AG04450 (cell line): Measurements from ENCODE around the gene PACRG. TPM values are rescaled to one million over a fixed set of nuclear protein-coding genes. Genes with fewer than 3 reads are reported as not detected.

ENCODE experiments used
- CTCF ChIA-PET: fragments of 300-600, 350-600 bp; formaldehyde crosslinking; extraction: SDS; loops from one replicate; lab custom pipeline; 2022; ENCODE audit warnings: antibody characterized with exemption, inconsistent platforms; lab: Charles Lee
- POLR2A ChIA-PET: fragments of 350-600 bp; formaldehyde crosslinking; extraction: SDS; loops from one replicate; lab custom pipeline; 2021; ENCODE audit warnings: antibody characterized with exemption, inconsistent platforms; lab: Yijun Ruan, JAX
- DNase-seq: peaks from one replicate; pipeline ENCODE4 v3.0.0-alpha.2; 2011; ENCODE audit warnings: low read depth, low spot score
- H3K27ac ChIP-seq: one replicate; pipeline ENCODE4 v1.5.1; 2012; ENCODE audit warnings: low read depth, low read length, control low read depth
- H3K27me3 ChIP-seq: one replicate; pipeline ENCODE4 v1.6.0; 2012; ENCODE audit warnings: low read length; ENCODE audit not compliant: control insufficient read depth, insufficient read depth
- H3K4me3 ChIP-seq: 2 replicates; pipeline ENCODE4 v1.5.1; 2011; ENCODE audit warnings: mild to moderate bottlenecking, low read depth, low read length, control low read depth
- H3K9me3 ChIP-seq: 2 replicates; pipeline ENCODE4 v1.5.1; 2012; ENCODE audit warnings: low read length; ENCODE audit not compliant: control insufficient read depth, insufficient read depth
- CTCF ChIP-seq: IDR thresholded peaks from 2 replicates; pipeline ENCODE4 v1.5.1; 2011; ENCODE audit warnings: low read depth, low read length, control low read depth, inconsistent platforms
- polyA plus RNA-seq: library from polyadenylated mRNA; depleted of rRNA; stranded (reverse); fragments of >200 nt; gene quantifications from 2 replicates; pipeline ENCODE4 v1.2.3, GENCODE V29; 2011

The PACRG gene
- polyA plus RNA-seq, 1 experiment: not detected

- POLR2A ChIA-PET: no interaction called here
- H3K27ac ChIP-seq: no peak overlapping the region
- no peak for TF ChIP-seq CTCF
- H3K4me3 ChIP-seq: no peak overlapping the region
- no peaks in the 10 kb centered on the region for H3K27me3 ChIP-seq
- DNase-seq: no peak
- CTCF ChIA-PET: no interaction called here
- peaks cover 38% of the 10 kb centered on the region for H3K9me3 ChIP-seq
These were observed 526.6 kb downstream of the PACRG start for GRCh38 chr6:163254341-163254835.

DNA sequence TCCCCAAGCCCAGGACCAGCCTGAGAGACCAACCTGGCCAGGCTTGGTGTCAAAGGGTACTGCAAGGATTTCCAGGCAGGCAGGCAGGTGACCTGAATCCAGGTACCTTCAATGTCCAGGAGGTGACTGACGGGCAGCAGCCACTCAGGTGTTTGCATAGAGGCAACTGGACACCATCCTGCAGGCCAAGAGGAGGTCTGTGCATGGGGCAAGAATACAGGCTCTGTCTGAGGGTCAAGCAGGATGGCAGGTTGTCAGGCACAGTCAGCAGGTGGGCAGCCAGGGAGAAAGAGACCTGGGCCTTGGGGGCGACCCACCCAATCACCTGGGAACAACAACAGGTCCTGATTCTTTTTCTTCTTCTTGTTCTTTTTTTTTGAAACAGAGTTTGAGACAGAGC is 527.5 kb downstream of the PACRG start:
- no peak overlapping the region for H3K27ac ChIP-seq
- ChIA-PET CTCF (no interaction called here), POLR2A (no interaction called here)
- no peak for DNase-seq
- no peak for TF ChIP-seq CTCF
- H3K9me3 ChIP-seq: peaks cover 46% of the 10 kb centered on the region
- H3K4me3 ChIP-seq: no peak overlapping the region
- no peaks in the 10 kb centered on the region for H3K27me3 ChIP-seq

- H3K9me3 ChIP-seq: peaks cover 42% of the 10 kb centered on the region
- H3K4me3 ChIP-seq: no peak overlapping the region
- no peak for TF ChIP-seq CTCF
- H3K27me3 ChIP-seq: no peaks in the 10 kb centered on the region
- CTCF ChIA-PET: no interaction called here
- DNase-seq: no peak
- POLR2A ChIA-PET: no interaction called here
- H3K27ac ChIP-seq: no peak overlapping the region
These were observed 531.9 kb downstream of the PACRG start for GRCh38 chr6:163259689-163260088.

GRCh38 chr6:163260111-163260895 is 532.5 kb downstream of the PACRG start:
- Histone ChIP-seq H3K4me3 (no peak overlapping the region), H3K9me3 (peaks cover 40% of the 10 kb centered on the region), H3K27me3 (no peaks in the 10 kb centered on the region), H3K27ac (no peak overlapping the region)
- ChIA-PET POLR2A (no interaction called here), CTCF (no interaction called here)
- no peak for TF ChIP-seq CTCF
- DNase-seq: no peak

- Histone ChIP-seq H3K9me3 (peaks cover 39% of the 10 kb centered on the region), H3K4me3 (no peak overlapping the region), H3K27me3 (no peaks in the 10 kb centered on the region), H3K27ac (no peak overlapping the region)
- TF ChIP-seq CTCF: no peak
- CTCF ChIA-PET: no interaction called here
- POLR2A ChIA-PET: no interaction called here
- no peak for DNase-seq
These were observed 533.1 kb downstream of the PACRG start for GRCh38 chr6:163260911-163261310.
